Measurements from ENCODE around the gene TMEFF2.

DNA sequence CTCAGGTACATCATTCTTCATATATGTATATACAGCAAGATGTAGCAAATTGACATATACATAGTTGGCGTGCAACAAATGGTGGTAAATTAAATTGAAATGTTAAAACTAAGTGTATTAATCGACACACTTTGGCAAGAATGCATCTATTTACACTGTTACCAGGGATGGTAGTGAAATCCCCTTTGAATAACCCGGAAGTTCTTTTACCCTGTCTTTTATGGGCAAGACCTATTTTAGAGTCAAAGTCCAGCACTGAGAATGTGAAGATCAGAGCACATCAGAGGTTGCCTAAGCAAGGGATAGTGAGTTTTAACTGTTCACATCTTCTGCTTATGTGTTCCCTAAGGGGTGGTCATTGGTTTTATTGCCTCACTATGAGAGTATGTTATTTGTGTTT is 7.6 kb upstream of the TMEFF2 start:
- TF ChIP-seq, protein P1, sequence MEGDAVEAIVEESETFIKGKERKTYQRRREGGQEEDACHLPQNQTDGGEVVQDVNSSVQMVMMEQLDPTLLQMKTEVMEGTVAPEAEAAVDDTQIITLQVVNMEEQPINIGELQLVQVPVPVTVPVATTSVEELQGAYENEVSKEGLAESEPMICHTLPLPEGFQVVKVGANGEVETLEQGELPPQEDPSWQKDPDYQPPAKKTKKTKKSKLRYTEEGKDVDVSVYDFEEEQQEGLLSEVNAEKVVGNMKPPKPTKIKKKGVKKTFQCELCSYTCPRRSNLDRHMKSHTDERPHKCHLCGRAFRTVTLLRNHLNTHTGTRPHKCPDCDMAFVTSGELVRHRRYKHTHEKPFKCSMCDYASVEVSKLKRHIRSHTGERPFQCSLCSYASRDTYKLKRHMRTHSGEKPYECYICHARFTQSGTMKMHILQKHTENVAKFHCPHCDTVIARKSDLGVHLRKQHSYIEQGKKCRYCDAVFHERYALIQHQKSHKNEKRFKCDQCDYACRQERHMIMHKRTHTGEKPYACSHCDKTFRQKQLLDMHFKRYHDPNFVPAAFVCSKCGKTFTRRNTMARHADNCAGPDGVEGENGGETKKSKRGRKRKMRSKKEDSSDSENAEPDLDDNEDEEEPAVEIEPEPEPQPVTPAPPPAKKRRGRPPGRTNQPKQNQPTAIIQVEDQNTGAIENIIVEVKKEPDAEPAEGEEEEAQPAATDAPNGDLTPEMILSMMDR (IDR thresholded peaks at IDR 0.05), result no peak
- TF ChIP-seq EP300 (IDR thresholded peaks at IDR 0.05) (no peak), POLR2A (IDR thresholded peaks at IDR 0.05) (no peak), POLR2AphosphoS5 (IDR thresholded peaks at IDR 0.05) (no peak)

All from upper lobe of left lung (tissue), 4 donors.